Measurements from ENCODE around the gene BMI1.
A peak's percentile ranks its signal among the peaks of the same experiment; 100 is the strongest.

BMI1 gene

GRCh38 chr10:22370320-22370719, 49.4 kb downstream of the BMI1 start (continued):
- no peak for TF ChIP-seq ZSCAN18 (tag by site-specific recombination; IDR thresholded peaks at IDR 0.05)
- TF ChIP-seq ZBTB7A (tag by site-specific recombination; IDR thresholded peaks at IDR 0.05; ENCODE audit: low read depth): no peak

- no peak overlapping the region for H3K4me3 ChIP-seq (ENCODE audit: low read depth, low read length)
- no peak overlapping the region for H3K27ac ChIP-seq (ENCODE audit: extremely low read depth, low read depth, low read length)
- TF ChIP-seq ZNF645 (tag by site-specific recombination; IDR thresholded peaks at IDR 0.05): no peak
- TF ChIP-seq ZNF221 (tag by site-specific recombination; IDR thresholded peaks at IDR 0.05; ENCODE audit: borderline replicate concordance): no peak
- TF ChIP-seq ZNF548 (tag by site-specific recombination; IDR thresholded peaks at IDR 0.05): no peak
- TF ChIP-seq KLF1 (tag by site-specific recombination; IDR thresholded peaks at IDR 0.05): no peak
- peak; percentile 33; the same call in 1 of the 2 replicates for TF ChIP-seq GLIS1 (tag by site-specific recombination; IDR thresholded peaks at IDR 0.05)
- H3K36me3 ChIP-seq (ENCODE audit: control insufficient read depth in 2 of 2, insufficient read depth in 1 of 2, low read length in 2 of 2): no peaks in the 10 kb centered on the region
- ChIA-PET CTCF (no interaction called here), POLR2A (no interaction called here)
- H3K4me1 ChIP-seq (ENCODE audit: control insufficient read depth, insufficient read depth, low read length): no peaks in the 10 kb centered on the region
- H3K9me3 ChIP-seq (ENCODE audit: control insufficient read depth, insufficient read depth, low read depth, low read length): no peaks in the 10 kb centered on the region
Measured at GRCh38 chr10:22372298-22372697, 51.4 kb downstream of the BMI1 start.

GRCh38 chr10:22372917-22373316, 52.0 kb downstream of the BMI1 start:
- H3K4me1 ChIP-seq (ENCODE audit: control insufficient read depth, insufficient read depth, low read length): no peaks in the 10 kb centered on the region
- TF ChIP-seq ZFHX2 (tag by site-specific recombination; conservative IDR thresholded peaks at IDR 0.05): no peak
- no peak for TF ChIP-seq WT1 (tag by site-specific recombination; IDR thresholded peaks at IDR 0.05)
- no peak for TF ChIP-seq OSR2 (tag by site-specific recombination; IDR thresholded peaks at IDR 0.05)
- H3K9me3 ChIP-seq (ENCODE audit: control insufficient read depth, insufficient read depth, low read depth, low read length): no peaks in the 10 kb centered on the region
- H3K27ac ChIP-seq (ENCODE audit: extremely low read depth, low read depth, low read length): no peak overlapping the region
- ChIA-PET CTCF (no interaction called here), POLR2A (no interaction called here)
- no peaks in the 10 kb centered on the region for H3K36me3 ChIP-seq (ENCODE audit: control insufficient read depth in 2 of 2, insufficient read depth in 1 of 2, low read length in 2 of 2)
- H3K4me3 ChIP-seq (ENCODE audit: low read depth, low read length): no peak overlapping the region

- Histone ChIP-seq H3K36me3 (ENCODE audit: control insufficient read depth in 2 of 2, insufficient read depth in 1 of 2, low read length in 2 of 2) (no peaks in the 10 kb centered on the region), H3K4me3 (ENCODE audit: low read depth, low read length) (no peak overlapping the region), H3K27ac (ENCODE audit: extremely low read depth, low read depth, low read length) (no peak overlapping the region), H3K9me3 (ENCODE audit: control insufficient read depth, insufficient read depth, low read depth, low read length) (no peaks in the 10 kb centered on the region), H3K4me1 (ENCODE audit: control insufficient read depth, insufficient read depth, low read length) (no peaks in the 10 kb centered on the region)
- TF ChIP-seq ZNF362 (tag by site-specific recombination; IDR thresholded peaks at IDR 0.05): peak; percentile 68; the same call in 1 of the 2 replicates
- TF ChIP-seq ZNF211 (tag by site-specific recombination; IDR thresholded peaks at IDR 0.05; ENCODE audit: low read depth): no peak
- peak; percentile 47; the same call in 1 of the 2 replicates for TF ChIP-seq ZNF121 (tag by site-specific recombination; IDR thresholded peaks at IDR 0.05)
- ChIA-PET CTCF (no interaction called here), POLR2A (interaction anchor here (0.6 to 0.7 kb wide), 2 partner anchors 644 to 805 kb away, joined by 4 read pairs; no protein-coding TSS in a partner anchor)
Measured at GRCh38 chr10:22374489-22375126, 53.7 kb downstream of the BMI1 start.

GRCh38 chr10:22379059-22379458, 58.2 kb downstream of the BMI1 start:
- no peaks in the 10 kb centered on the region for H3K9me3 ChIP-seq (ENCODE audit: control insufficient read depth, insufficient read depth, low read depth, low read length)
- peaks cover 11% of the 10 kb centered on the region; the same call in 1 of the 2 replicates for H3K4me1 ChIP-seq (ENCODE audit: control insufficient read depth, insufficient read depth, low read length)
- ChIA-PET POLR2A (no interaction called here), CTCF (no interaction called here)
- no peak overlapping the region for H3K27ac ChIP-seq (ENCODE audit: extremely low read depth, low read depth, low read length)
- no peak overlapping the region for H3K4me3 ChIP-seq (ENCODE audit: low read depth, low read length)
- no peaks in the 10 kb centered on the region for H3K36me3 ChIP-seq (ENCODE audit: control insufficient read depth in 2 of 2, insufficient read depth in 1 of 2, low read length in 2 of 2)
- no peak for TF ChIP-seq ZNF157 (tag by site-specific recombination; IDR thresholded peaks at IDR 0.05)
- TF ChIP-seq ZNF639 (tag by site-specific recombination; IDR thresholded peaks at IDR 0.05): no peak
- no peak for TF ChIP-seq ZNF19 (tag by site-specific recombination; IDR thresholded peaks at IDR 0.05; ENCODE audit: low read depth)
